Peyer's patch (tissue), 4 donors: Measurements from ENCODE around the gene DNAH12. TPM values are rescaled to one million over a fixed set of nuclear protein-coding genes. Genes with fewer than 3 reads are reported as not detected.
"Not testable (repeated sequence)": the region's sequence is repeated elsewhere in the genome, so short reads cannot be mapped to it uniquely, and the experiment has no call there.

ENCODE experiments used
- DNase-seq, 3 donors: peaks; one replicate each; pipeline ENCODE4 v3.0.0-alpha.2; 2017 to 2019
- H3K27ac ChIP-seq, 4 donors: fragments of 200-600 bp; sonication (generic); one replicate each; pipeline ENCODE4 v1.5.1; 2016 to 2019
- H3K27me3 ChIP-seq, 2 donors: fragments of 200-600 bp; sonication (generic); one replicate each; pipeline ENCODE4 v1.5.1; 2019
- H3K36me3 ChIP-seq, 3 donors: fragments of 200-600 bp; sonication (generic); one replicate each; pipeline ENCODE4 v1.5.1; 2016 to 2019
- H3K4me1 ChIP-seq, 4 donors: fragments of 200-600 bp; sonication (generic); one replicate each; pipeline ENCODE4 v1.5.1; 2016 to 2019
- H3K4me3 ChIP-seq, 4 donors: fragments of 200-600 bp; sonication (generic); 1 replicate in 3 of 4; 2 replicates in 1 of 4; pipeline ENCODE4 v1.5.1; 2016 to 2019; ENCODE audit warnings: mild to moderate bottlenecking in 1 of 4
- H3K9me3 ChIP-seq, 4 donors: fragments of 200-600 bp; sonication (generic); one replicate each; pipeline ENCODE4 v1.5.1; 2016 to 2019; ENCODE audit warnings: mild to moderate bottlenecking in 1 of 4
- CTCF ChIP-seq, 6 experiments: fragments of 450-650 bp in 4 of 6; fragments of 200-600 bp in 2 of 6; sonication (generic) in 1 of 6; IDR thresholded peaks; one replicate each; pipeline ENCODE4 v1.5.1; 2017 to 2019; ENCODE audit warnings: antibody characterized with exemption in 6 of 6, mild to moderate bottlenecking in 3 of 6, moderate library complexity in 1 of 6
- POLR2A ChIP-seq, 2 donors: fragments of 450-650 bp; IDR thresholded peaks; one replicate each; pipeline ENCODE4 v1.5.1; 2017; ENCODE audit warnings: antibody characterized with exemption in 2 of 2, mild to moderate bottlenecking in 2 of 2, moderate library complexity in 2 of 2
- total RNA-seq, 4 donors: library from RNA; depleted of rRNA; stranded (reverse); fragments of >200 nt; gene quantifications; one replicate each; pipeline ENCODE4 v1.1.0, GENCODE V29; 2016

The DNAH12 gene
- total RNA-seq, 4 donors from 2014 or later, result 0.13 to 0.35 TPM; not detected in 2

DNA sequence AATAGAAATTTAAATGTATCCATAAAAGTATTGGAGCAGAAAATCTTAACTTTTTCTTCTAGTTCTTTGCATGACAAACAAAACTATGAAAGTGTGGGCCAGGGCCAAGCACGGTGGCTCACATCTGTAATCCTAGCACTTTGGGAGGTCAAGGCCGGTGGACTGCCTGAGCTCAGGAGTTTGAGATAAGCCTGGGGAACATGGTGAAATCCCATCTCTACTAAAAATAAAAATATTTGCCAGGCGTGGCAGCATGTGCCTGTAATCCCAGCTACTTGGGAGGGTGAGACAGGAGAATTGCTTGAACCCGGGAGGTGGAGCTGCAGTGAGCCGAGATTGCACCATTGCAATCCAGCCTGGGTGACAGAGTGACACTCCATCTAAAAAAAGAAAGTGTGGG lies 158.6 kb downstream of the DNAH12 start:
- Histone ChIP-seq H3K4me3 (no peak overlapping the region), H3K4me1 (no peaks in the 10 kb centered on the region), H3K27me3 (no peaks in the 10 kb centered on the region), H3K27ac (no peak overlapping the region), H3K9me3 (no peaks in the 10 kb centered on the region), H3K36me3 (no peaks in the 10 kb centered on the region)
- DNase-seq, result no peak
- TF ChIP-seq CTCF (IDR thresholded peaks at IDR 0.05), result no peak
- no peak for TF ChIP-seq POLR2A (IDR thresholded peaks at IDR 0.05)

- Histone ChIP-seq H3K27me3 (no peaks in the 10 kb centered on the region), H3K27ac (no peak overlapping the region), H3K36me3 (no peaks in the 10 kb centered on the region), H3K4me1 (no peaks in the 10 kb centered on the region), H3K9me3 (no peaks in the 10 kb centered on the region), H3K4me3 (no peak overlapping the region)
- no peak for TF ChIP-seq POLR2A (IDR thresholded peaks at IDR 0.05)
- no peak for TF ChIP-seq CTCF (IDR thresholded peaks at IDR 0.05)
- DNase-seq, result no peak
Observed at GRCh38 chr3:57383838-57384237, 160.3 kb downstream of the DNAH12 start.

- Histone ChIP-seq H3K9me3 (no peaks in the 10 kb centered on the region), H3K27me3 (no peaks in the 10 kb centered on the region), H3K36me3 (no peaks in the 10 kb centered on the region), H3K27ac (no peak overlapping the region), H3K4me1 (no peaks in the 10 kb centered on the region), H3K4me3 (no peak overlapping the region)
- TF ChIP-seq POLR2A (IDR thresholded peaks at IDR 0.05) (no peak), CTCF (IDR thresholded peaks at IDR 0.05) (no peak)
- no peak for DNase-seq
Observed at GRCh38 chr3:57383406-57383805, 160.7 kb downstream of the DNAH12 start.

GRCh38 chr3:57382933-57383332 lies 161.2 kb downstream of the DNAH12 start:
- Histone ChIP-seq H3K27ac (no peak overlapping the region), H3K4me1 (no peaks in the 10 kb centered on the region), H3K4me3 (no peak overlapping the region), H3K27me3 (no peaks in the 10 kb centered on the region), H3K36me3 (no peaks in the 10 kb centered on the region), H3K9me3 (no peaks in the 10 kb centered on the region)
- TF ChIP-seq CTCF (IDR thresholded peaks at IDR 0.05), result no peak
- no peak for TF ChIP-seq POLR2A (IDR thresholded peaks at IDR 0.05)
- DNase-seq, result no peak

- no peak overlapping the region for H3K4me3 ChIP-seq
- no peaks in the 10 kb centered on the region for H3K36me3 ChIP-seq
- no peak for TF ChIP-seq CTCF (IDR thresholded peaks at IDR 0.05)
- no peak for TF ChIP-seq POLR2A (IDR thresholded peaks at IDR 0.05)
- H3K27me3 ChIP-seq, result no peaks in the 10 kb centered on the region
- H3K4me1 ChIP-seq, result no peaks in the 10 kb centered on the region
- no peak overlapping the region for H3K27ac ChIP-seq
- no peak for DNase-seq
- H3K9me3 ChIP-seq, result no peaks in the 10 kb centered on the region
Observed at GRCh38 chr3:57370341-57370740, 173.8 kb downstream of the DNAH12 start.

- not testable (repeated sequence) for DNase-seq, H3K27me3 ChIP-seq, H3K36me3 ChIP-seq, H3K9me3 ChIP-seq, H3K4me1 ChIP-seq, H3K4me3 ChIP-seq, H3K27ac ChIP-seq
Observed at GRCh38 chr3:57365089-57365488, 179.1 kb downstream of the DNAH12 start.

- not testable (repeated sequence) for H3K36me3 ChIP-seq, H3K9me3 ChIP-seq, H3K4me1 ChIP-seq, H3K27me3 ChIP-seq, H3K27ac ChIP-seq, H3K4me3 ChIP-seq, DNase-seq
Observed at GRCh38 chr3:57356275-57356674, 187.9 kb downstream of the DNAH12 start.
